Measurements from ENCODE around the gene LEF1.

- no peak for TF ChIP-seq CTCF (IDR thresholded peaks at IDR 0.05)
- TF ChIP-seq POLR2AphosphoS5 (IDR thresholded peaks at IDR 0.05) = no peak
Observed at GRCh38 chr4:108030332-108030731, 138.4 kb downstream of the LEF1 start.

All from stomach (tissue), 4 donors.